ENCODE data around the gene TUBGCP2.

GRCh38 chr10:133267829-133268228, 40.8 kb downstream of the TUBGCP2 start:
- TF ChIP-seq POLR2A (IDR thresholded peaks at IDR 0.05) (no peak), CTCF (IDR thresholded peaks at IDR 0.05) (no peak), EP300 (IDR thresholded peaks at IDR 0.05) (no peak), POLR2AphosphoS5 (IDR thresholded peaks at IDR 0.05) (no peak)

All from suprapubic skin (tissue), 4 donors.